HEK293 (cell line): ENCODE results near the gene HNRNPUL2.

ENCODE experiments used
- ZBTB7A ChIP-seq: fragments of 450-650 bp; formaldehyde crosslinking; IDR thresholded peaks from 2 replicates; pipeline ENCODE4 v1.5.1; 2016; ENCODE audit warnings: low read depth, missing biosample characterization, missing genetic modification characterization
- ZNF175 ChIP-seq: fragments of 450-650 bp; formaldehyde crosslinking; IDR thresholded peaks from 2 replicates; pipeline ENCODE4 v1.5.1; 2016; ENCODE audit warnings: missing biosample characterization, missing genetic modification characterization
- ZNF433 ChIP-seq: fragments of 450-650 bp; formaldehyde crosslinking; IDR thresholded peaks from 2 replicates; pipeline ENCODE4 v1.5.1; 2016; ENCODE audit warnings: missing biosample characterization, missing genetic modification characterization, low read depth
- TF ChIP-seq, protein P1 (sequence below): fragments of 450-650 bp; formaldehyde crosslinking; IDR thresholded peaks from 2 replicates; pipeline ENCODE4 v1.5.1; 2016; ENCODE audit warnings: missing biosample characterization, missing genetic modification characterization
- TF ChIP-seq, protein P2 (sequence below): fragments of 450-650 bp; formaldehyde crosslinking; IDR thresholded peaks from 2 replicates; pipeline ENCODE4 v1.5.1; 2016; ENCODE audit warnings: missing biosample characterization, missing genetic modification characterization
- TF ChIP-seq, protein P3 (sequence below): fragments of 450-650 bp; formaldehyde crosslinking; IDR thresholded peaks from 2 replicates; pipeline ENCODE4 v1.5.1; 2017; ENCODE audit warnings: missing biosample characterization, missing genetic modification characterization
- TF ChIP-seq, protein P4 (sequence below): fragments of 450-650 bp; formaldehyde crosslinking; IDR thresholded peaks from 2 replicates; pipeline ENCODE4 v1.5.1; 2016; ENCODE audit warnings: missing biosample characterization, missing genetic modification characterization
- TF ChIP-seq, protein P5 (sequence below): fragments of 450-650 bp; formaldehyde crosslinking; conservative IDR thresholded peaks from 2 replicates; pipeline ENCODE4 v1.5.1; 2016; ENCODE audit warnings: low read depth, missing biosample characterization, missing genetic modification characterization
- TF ChIP-seq, protein P6 (sequence below): fragments of 450-650 bp; IDR thresholded peaks from 2 replicates; pipeline ENCODE4 v1.5.1; 2018; ENCODE audit warnings: missing biosample characterization, mild to moderate bottlenecking, missing genetic modification characterization

DNA sequence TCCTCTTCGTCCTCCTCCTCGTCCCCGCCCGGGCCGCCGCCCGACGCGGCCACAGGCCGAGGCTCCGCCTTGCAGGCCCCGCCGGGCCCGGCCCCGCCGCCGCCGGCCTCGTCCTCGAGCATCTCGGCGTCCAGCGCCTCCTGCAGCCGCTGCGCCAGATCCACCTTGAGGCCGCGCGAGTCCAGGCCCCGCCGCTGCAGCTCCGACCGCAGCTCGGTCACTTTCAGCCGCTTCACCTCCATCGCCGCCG is 417 bp downstream of the HNRNPUL2 start:
- TF ChIP-seq ZNF175 = no peak
- TF ChIP-seq, protein P1, sequence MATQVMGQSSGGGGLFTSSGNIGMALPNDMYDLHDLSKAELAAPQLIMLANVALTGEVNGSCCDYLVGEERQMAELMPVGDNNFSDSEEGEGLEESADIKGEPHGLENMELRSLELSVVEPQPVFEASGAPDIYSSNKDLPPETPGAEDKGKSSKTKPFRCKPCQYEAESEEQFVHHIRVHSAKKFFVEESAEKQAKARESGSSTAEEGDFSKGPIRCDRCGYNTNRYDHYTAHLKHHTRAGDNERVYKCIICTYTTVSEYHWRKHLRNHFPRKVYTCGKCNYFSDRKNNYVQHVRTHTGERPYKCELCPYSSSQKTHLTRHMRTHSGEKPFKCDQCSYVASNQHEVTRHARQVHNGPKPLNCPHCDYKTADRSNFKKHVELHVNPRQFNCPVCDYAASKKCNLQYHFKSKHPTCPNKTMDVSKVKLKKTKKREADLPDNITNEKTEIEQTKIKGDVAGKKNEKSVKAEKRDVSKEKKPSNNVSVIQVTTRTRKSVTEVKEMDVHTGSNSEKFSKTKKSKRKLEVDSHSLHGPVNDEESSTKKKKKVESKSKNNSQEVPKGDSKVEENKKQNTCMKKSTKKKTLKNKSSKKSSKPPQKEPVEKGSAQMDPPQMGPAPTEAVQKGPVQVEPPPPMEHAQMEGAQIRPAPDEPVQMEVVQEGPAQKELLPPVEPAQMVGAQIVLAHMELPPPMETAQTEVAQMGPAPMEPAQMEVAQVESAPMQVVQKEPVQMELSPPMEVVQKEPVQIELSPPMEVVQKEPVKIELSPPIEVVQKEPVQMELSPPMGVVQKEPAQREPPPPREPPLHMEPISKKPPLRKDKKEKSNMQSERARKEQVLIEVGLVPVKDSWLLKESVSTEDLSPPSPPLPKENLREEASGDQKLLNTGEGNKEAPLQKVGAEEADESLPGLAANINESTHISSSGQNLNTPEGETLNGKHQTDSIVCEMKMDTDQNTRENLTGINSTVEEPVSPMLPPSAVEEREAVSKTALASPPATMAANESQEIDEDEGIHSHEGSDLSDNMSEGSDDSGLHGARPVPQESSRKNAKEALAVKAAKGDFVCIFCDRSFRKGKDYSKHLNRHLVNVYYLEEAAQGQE (tag by site-specific recombination) = no peak
- TF ChIP-seq, protein P2, sequence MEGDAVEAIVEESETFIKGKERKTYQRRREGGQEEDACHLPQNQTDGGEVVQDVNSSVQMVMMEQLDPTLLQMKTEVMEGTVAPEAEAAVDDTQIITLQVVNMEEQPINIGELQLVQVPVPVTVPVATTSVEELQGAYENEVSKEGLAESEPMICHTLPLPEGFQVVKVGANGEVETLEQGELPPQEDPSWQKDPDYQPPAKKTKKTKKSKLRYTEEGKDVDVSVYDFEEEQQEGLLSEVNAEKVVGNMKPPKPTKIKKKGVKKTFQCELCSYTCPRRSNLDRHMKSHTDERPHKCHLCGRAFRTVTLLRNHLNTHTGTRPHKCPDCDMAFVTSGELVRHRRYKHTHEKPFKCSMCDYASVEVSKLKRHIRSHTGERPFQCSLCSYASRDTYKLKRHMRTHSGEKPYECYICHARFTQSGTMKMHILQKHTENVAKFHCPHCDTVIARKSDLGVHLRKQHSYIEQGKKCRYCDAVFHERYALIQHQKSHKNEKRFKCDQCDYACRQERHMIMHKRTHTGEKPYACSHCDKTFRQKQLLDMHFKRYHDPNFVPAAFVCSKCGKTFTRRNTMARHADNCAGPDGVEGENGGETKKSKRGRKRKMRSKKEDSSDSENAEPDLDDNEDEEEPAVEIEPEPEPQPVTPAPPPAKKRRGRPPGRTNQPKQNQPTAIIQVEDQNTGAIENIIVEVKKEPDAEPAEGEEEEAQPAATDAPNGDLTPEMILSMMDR (tag by site-specific recombination) = no peak
- TF ChIP-seq ZBTB7A (tag by site-specific recombination) = no peak
- TF ChIP-seq, protein P3, sequence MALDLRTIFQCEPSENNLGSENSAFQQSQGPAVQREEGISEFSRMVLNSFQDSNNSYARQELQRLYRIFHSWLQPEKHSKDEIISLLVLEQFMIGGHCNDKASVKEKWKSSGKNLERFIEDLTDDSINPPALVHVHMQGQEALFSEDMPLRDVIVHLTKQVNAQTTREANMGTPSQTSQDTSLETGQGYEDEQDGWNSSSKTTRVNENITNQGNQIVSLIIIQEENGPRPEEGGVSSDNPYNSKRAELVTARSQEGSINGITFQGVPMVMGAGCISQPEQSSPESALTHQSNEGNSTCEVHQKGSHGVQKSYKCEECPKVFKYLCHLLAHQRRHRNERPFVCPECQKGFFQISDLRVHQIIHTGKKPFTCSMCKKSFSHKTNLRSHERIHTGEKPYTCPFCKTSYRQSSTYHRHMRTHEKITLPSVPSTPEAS = no peak
- TF ChIP-seq, protein P4, sequence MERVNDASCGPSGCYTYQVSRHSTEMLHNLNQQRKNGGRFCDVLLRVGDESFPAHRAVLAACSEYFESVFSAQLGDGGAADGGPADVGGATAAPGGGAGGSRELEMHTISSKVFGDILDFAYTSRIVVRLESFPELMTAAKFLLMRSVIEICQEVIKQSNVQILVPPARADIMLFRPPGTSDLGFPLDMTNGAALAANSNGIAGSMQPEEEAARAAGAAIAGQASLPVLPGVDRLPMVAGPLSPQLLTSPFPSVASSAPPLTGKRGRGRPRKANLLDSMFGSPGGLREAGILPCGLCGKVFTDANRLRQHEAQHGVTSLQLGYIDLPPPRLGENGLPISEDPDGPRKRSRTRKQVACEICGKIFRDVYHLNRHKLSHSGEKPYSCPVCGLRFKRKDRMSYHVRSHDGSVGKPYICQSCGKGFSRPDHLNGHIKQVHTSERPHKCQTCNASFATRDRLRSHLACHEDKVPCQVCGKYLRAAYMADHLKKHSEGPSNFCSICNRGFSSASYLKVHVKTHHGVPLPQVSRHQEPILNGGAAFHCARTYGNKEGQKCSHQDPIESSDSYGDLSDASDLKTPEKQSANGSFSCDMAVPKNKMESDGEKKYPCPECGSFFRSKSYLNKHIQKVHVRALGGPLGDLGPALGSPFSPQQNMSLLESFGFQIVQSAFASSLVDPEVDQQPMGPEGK = no peak
- TF ChIP-seq, protein P5, sequence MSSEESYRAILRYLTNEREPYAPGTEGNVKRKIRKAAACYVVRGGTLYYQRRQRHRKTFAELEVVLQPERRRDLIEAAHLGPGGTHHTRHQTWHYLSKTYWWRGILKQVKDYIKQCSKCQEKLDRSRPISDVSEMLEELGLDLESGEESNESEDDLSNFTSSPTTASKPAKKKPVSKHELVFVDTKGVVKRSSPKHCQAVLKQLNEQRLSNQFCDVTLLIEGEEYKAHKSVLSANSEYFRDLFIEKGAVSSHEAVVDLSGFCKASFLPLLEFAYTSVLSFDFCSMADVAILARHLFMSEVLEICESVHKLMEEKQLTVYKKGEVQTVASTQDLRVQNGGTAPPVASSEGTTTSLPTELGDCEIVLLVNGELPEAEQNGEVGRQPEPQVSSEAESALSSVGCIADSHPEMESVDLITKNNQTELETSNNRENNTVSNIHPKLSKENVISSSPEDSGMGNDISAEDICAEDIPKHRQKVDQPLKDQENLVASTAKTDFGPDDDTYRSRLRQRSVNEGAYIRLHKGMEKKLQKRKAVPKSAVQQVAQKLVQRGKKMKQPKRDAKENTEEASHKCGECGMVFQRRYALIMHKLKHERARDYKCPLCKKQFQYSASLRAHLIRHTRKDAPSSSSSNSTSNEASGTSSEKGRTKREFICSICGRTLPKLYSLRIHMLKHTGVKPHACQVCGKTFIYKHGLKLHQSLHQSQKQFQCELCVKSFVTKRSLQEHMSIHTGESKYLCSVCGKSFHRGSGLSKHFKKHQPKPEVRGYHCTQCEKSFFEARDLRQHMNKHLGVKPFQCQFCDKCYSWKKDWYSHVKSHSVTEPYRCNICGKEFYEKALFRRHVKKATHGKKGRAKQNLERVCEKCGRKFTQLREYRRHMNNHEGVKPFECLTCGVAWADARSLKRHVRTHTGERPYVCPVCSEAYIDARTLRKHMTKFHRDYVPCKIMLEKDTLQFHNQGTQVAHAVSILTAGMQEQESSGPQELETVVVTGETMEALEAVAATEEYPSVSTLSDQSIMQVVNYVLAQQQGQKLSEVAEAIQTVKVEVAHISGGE = no peak
- TF ChIP-seq, protein P6, sequence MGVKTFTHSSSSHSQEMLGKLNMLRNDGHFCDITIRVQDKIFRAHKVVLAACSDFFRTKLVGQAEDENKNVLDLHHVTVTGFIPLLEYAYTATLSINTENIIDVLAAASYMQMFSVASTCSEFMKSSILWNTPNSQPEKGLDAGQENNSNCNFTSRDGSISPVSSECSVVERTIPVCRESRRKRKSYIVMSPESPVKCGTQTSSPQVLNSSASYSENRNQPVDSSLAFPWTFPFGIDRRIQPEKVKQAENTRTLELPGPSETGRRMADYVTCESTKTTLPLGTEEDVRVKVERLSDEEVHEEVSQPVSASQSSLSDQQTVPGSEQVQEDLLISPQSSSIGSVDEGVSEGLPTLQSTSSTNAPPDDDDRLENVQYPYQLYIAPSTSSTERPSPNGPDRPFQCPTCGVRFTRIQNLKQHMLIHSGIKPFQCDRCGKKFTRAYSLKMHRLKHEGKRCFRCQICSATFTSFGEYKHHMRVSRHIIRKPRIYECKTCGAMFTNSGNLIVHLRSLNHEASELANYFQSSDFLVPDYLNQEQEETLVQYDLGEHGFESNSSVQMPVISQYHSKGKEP (tag by site-specific recombination) = no peak
- no peak for TF ChIP-seq ZNF433 (tag by site-specific recombination)
